NT2/D1 (cell line): ENCODE results near the gene PTBP3.

Source experiments
- DNase-seq: peaks from one replicate; pipeline ENCODE4 v3.0.0-alpha.2; 2011; ENCODE audit warnings: low read depth, low spot score
- H3K27me3 ChIP-seq: 2 replicates; pipeline ENCODE4 v1.6.0; 2011; ENCODE audit warnings: mild to moderate bottlenecking; ENCODE audit not compliant: insufficient read length, insufficient read depth
- H3K36me3 ChIP-seq: 2 replicates; pipeline ENCODE4 v1.6.1; 2011; ENCODE audit warnings: mild to moderate bottlenecking, low read length, mixed read lengths; ENCODE audit not compliant: insufficient read depth, insufficient read length
- H3K4me1 ChIP-seq: 2 replicates; pipeline ENCODE4 v1.5.1; 2011; ENCODE audit not compliant: insufficient read depth, insufficient read length
- H3K4me3 ChIP-seq: 2 replicates; pipeline ENCODE4 v1.5.1; 2011; ENCODE audit warnings: low read depth; ENCODE audit not compliant: insufficient read length
- H3K9ac ChIP-seq: 2 replicates; pipeline ENCODE4 v1.6.0; 2011; ENCODE audit warnings: low read depth; ENCODE audit not compliant: insufficient read length
- H3K9me3 ChIP-seq: 2 replicates; pipeline ENCODE4 v1.5.1; 2011; ENCODE audit warnings: mild to moderate bottlenecking, low read length; ENCODE audit not compliant: insufficient read depth
- SUZ12 ChIP-seq: IDR thresholded peaks from 2 replicates; pipeline ENCODE4 v1.6.1; 2011; ENCODE audit not compliant: insufficient read length, insufficient read depth; ENCODE audit errors: extremely low read depth
- YY1 ChIP-seq: IDR thresholded peaks from 2 replicates; pipeline ENCODE4 v1.6.1; 2011; ENCODE audit not compliant: insufficient read length, insufficient read depth
- ZNF274 ChIP-seq: IDR thresholded peaks from 2 replicates; pipeline ENCODE4 v1.6.1; 2011; ENCODE audit warnings: mild to moderate bottlenecking, low read depth, low read length

PTBP3 gene

GRCh38 chr9:112173489-112174221 is 159.8 kb downstream of the PTBP3 start:
- no peak overlapping the region for H3K4me3 ChIP-seq
- no peak for DNase-seq
- no peak overlapping the region for H3K9ac ChIP-seq
- peaks cover 37% of the 10 kb centered on the region for H3K27me3 ChIP-seq
- TF ChIP-seq SUZ12 (no peak), YY1 (no peak), ZNF274 (no peak)
- peaks cover 9% of the 10 kb centered on the region for H3K36me3 ChIP-seq
- H3K4me1 ChIP-seq: no peaks in the 10 kb centered on the region
- H3K9me3 ChIP-seq: no peaks in the 10 kb centered on the region

GRCh38 chr9:112170968-112171367 is 162.5 kb downstream of the PTBP3 start:
- TF ChIP-seq SUZ12 (no peak), YY1 (no peak), ZNF274 (no peak)
- no peaks in the 10 kb centered on the region for H3K9me3 ChIP-seq
- H3K9ac ChIP-seq: no peak overlapping the region
- peaks cover 9% of the 10 kb centered on the region for H3K36me3 ChIP-seq
- no peak overlapping the region for H3K4me3 ChIP-seq
- no peaks in the 10 kb centered on the region for H3K4me1 ChIP-seq
- peaks cover 23% of the 10 kb centered on the region for H3K27me3 ChIP-seq
- DNase-seq: no peak

GRCh38 chr9:112170235-112170634 is 163.2 kb downstream of the PTBP3 start:
- Histone ChIP-seq H3K9ac (no peak overlapping the region), H3K9me3 (no peaks in the 10 kb centered on the region), H3K27me3 (peaks cover 16% of the 10 kb centered on the region), H3K36me3 (peaks cover 9% of the 10 kb centered on the region), H3K4me3 (no peak overlapping the region), H3K4me1 (no peaks in the 10 kb centered on the region)
- TF ChIP-seq SUZ12 (no peak), YY1 (no peak)
- DNase-seq: no peak

GRCh38 chr9:112169368-112169767 is 164.1 kb downstream of the PTBP3 start:
- Histone ChIP-seq H3K36me3 (peaks cover 9% of the 10 kb centered on the region), H3K9me3 (no peaks in the 10 kb centered on the region), H3K27me3 (peaks cover 13% of the 10 kb centered on the region), H3K9ac (no peak overlapping the region), H3K4me3 (no peak overlapping the region), H3K4me1 (no peaks in the 10 kb centered on the region)
- TF ChIP-seq ZNF274: no peak
- TF ChIP-seq SUZ12: no peak
- TF ChIP-seq YY1: no peak
- no peak for DNase-seq

- TF ChIP-seq ZNF274 (no peak), SUZ12 (no peak), YY1 (no peak)
- Histone ChIP-seq H3K4me3 (no peak overlapping the region), H3K27me3 (peaks cover under 1% of the 10 kb centered on the region), H3K9me3 (no peaks in the 10 kb centered on the region), H3K4me1 (no peaks in the 10 kb centered on the region), H3K9ac (no peak overlapping the region), H3K36me3 (peaks cover 4% of the 10 kb centered on the region)
- no peak for DNase-seq
Measured at GRCh38 chr9:112168197-112168596, 165.2 kb downstream of the PTBP3 start.
